HCT116 (cell line): ENCODE results near the gene ZNF385A. TPM values are rescaled to one million over a fixed set of nuclear protein-coding genes. Genes with fewer than 3 reads are reported as not detected.

Experiments
- ATAC-seq: fragments of 200-7000 bp; cut with Tn5 transposase; 2 replicates; pipeline ENCODE4 v1.9.1; 2020; ENCODE audit warnings: mild to moderate bottlenecking, moderate library complexity
- BruUV-seq: library from RNA; stranded (reverse); fragments of 400-500 nt; replicated peaks from 2 replicates; lab custom pipeline; 2021; lab: Mats Ljungman, UMichigan
- CTCF ChIA-PET: fragments of 300-600 bp; sonication (Branson Sonifier 250); formaldehyde crosslinking; loops from one replicate; lab custom pipeline; 2021; ENCODE audit warnings: antibody characterized with exemption; lab: Charles Lee
- POLR2A ChIA-PET: fragments of 300-600, 350-600 bp; sonication (Branson Sonifier 250); formaldehyde crosslinking; loops from one replicate; lab custom pipeline; 2021; ENCODE audit warnings: antibody characterized with exemption; lab: Charles Lee
- RAD21 ChIA-PET, 2 experiments: fragments of 300-600 bp; sonication (Branson Sonifier 250); formaldehyde crosslinking; loops; one replicate each; lab custom pipeline; 2023; ENCODE audit warnings: low total read pairs in 2 of 2; ENCODE audit not compliant: uncharacterized antibody in 2 of 2, unreplicated experiment in 2 of 2, low non-redundant PET in 1 of 2; lab: Charles Lee
- DNase-seq: peaks from one replicate; pipeline ENCODE4 v3.0.0-alpha.2; 2010; ENCODE audit warnings: low read depth, low spot score
- H2AFZ ChIP-seq: fragments of 200-600 bp; shearing (Covaris generic), sonication (generic); 2 replicates; pipeline ENCODE4 v1.6.1; 2017; ENCODE audit warnings: low read depth, mixed run types, mixed read lengths, antibody characterized with exemption, low read length; ENCODE audit not compliant: poor library complexity, severe bottlenecking
- H3K27ac ChIP-seq: 2 replicates; pipeline ENCODE4 v1.5.1; 2012; ENCODE audit warnings: low read depth, low read length
- H3K27me3 ChIP-seq: fragments of 200-600 bp; sonication (generic); 2 replicates; pipeline ENCODE4 v1.6.1; 2016; ENCODE audit warnings: mixed run types, low read length, mixed read lengths; ENCODE audit not compliant: insufficient read depth
- H3K36me3 ChIP-seq, 2 experiments: fragments of 200-500 bp in 1 of 2; fragments of 200-600 bp in 1 of 2; sonication (Bioruptor generic) in 1 of 2; sonication (generic) in 1 of 2; 2 replicates each; pipeline versions ENCODE4 v1.5.1 to v1.6.1; 2014 to 2016; ENCODE audit warnings: low read length in 2 of 2, inconsistent platforms in 1 of 2, mixed read lengths in 1 of 2, mixed run types in 1 of 2; ENCODE audit not compliant: insufficient read depth in 2 of 2, control insufficient read depth in 1 of 2
- H3K4me1 ChIP-seq, 2 experiments: fragments of 200-600 bp in 1 of 2; sonication (generic) in 1 of 2; 2 replicates each; pipeline versions ENCODE4 v1.5.1 to v1.6.1; 2012 to 2017; ENCODE audit warnings: low read length in 2 of 2, inconsistent platforms in 1 of 2, mild to moderate bottlenecking in 1 of 2, mixed read lengths in 1 of 2, mixed run types in 1 of 2, moderate library complexity in 1 of 2; ENCODE audit not compliant: insufficient read depth in 2 of 2, control insufficient read depth in 1 of 2
- H3K4me2 ChIP-seq: fragments of 200-600 bp; sonication (generic); 2 replicates; pipeline ENCODE4 v1.6.1; 2017; ENCODE audit warnings: mixed run types, low read length, mixed read lengths
- H3K4me3 ChIP-seq, 2 experiments: fragments of 200-600 bp in 1 of 2; sonication (generic) in 1 of 2; replicated peaks in 1 of 2; 2 replicates each; pipeline ENCODE4 v1.5.1; 2011 to 2016; ENCODE audit warnings: low read length in 2 of 2, control low read depth in 1 of 2, low read depth in 1 of 2, mild to moderate bottlenecking in 1 of 2, mixed read lengths in 1 of 2, mixed run types in 1 of 2
- H3K79me2 ChIP-seq: fragments of 200-600 bp; sonication (generic); 2 replicates; pipeline ENCODE4 v1.6.1; 2017; ENCODE audit warnings: mild to moderate bottlenecking, mixed run types, low read length, moderate library complexity, mixed read lengths; ENCODE audit not compliant: insufficient read depth
- H3K9ac ChIP-seq: fragments of 200-600 bp; sonication (generic); 2 replicates; pipeline ENCODE4 v1.6.1; 2016; ENCODE audit warnings: low read length, mixed read lengths
- H3K9me2 ChIP-seq: fragments of 200-600 bp; sonication (generic), shearing (Covaris generic); 2 replicates; pipeline ENCODE4 v1.6.1; 2017; ENCODE audit warnings: mixed run types, mild to moderate bottlenecking, moderate library complexity; ENCODE audit not compliant: insufficient read depth
- H3K9me3 ChIP-seq, 2 experiments: fragments of 200-500 bp in 1 of 2; fragments of 200-600 bp in 1 of 2; sonication (Bioruptor generic) in 1 of 2; sonication (generic) in 1 of 2; 2 replicates each; pipeline ENCODE4 v1.6.1; 2014 to 2017; ENCODE audit warnings: low read length in 2 of 2, mixed read lengths in 2 of 2, inconsistent platforms in 1 of 2, low read depth in 1 of 2, mild to moderate bottlenecking in 1 of 2, mixed run types in 1 of 2, moderate library complexity in 1 of 2; ENCODE audit not compliant: control insufficient read depth in 1 of 2, insufficient read depth in 1 of 2
- H4K20me1 ChIP-seq: fragments of 200-600 bp; sonication (generic), shearing (Covaris generic); 2 replicates; pipeline ENCODE4 v1.6.1; 2017; ENCODE audit warnings: mixed run types, mild to moderate bottlenecking, moderate library complexity; ENCODE audit not compliant: insufficient read depth
- CBX3 ChIP-seq: IDR thresholded peaks from 2 replicates; pipeline ENCODE4 v1.6.1; 2012; ENCODE audit warnings: low read depth
- EGR1 ChIP-seq: IDR thresholded peaks from 2 replicates; pipeline ENCODE4 v1.6.1; 2012; ENCODE audit warnings: low read depth
- ELF1 ChIP-seq: IDR thresholded peaks from 2 replicates; pipeline ENCODE4 v1.6.1; 2012; ENCODE audit warnings: low read depth, borderline replicate concordance
- EZH2 ChIP-seq: fragments of 200-600 bp; sonication (generic); IDR thresholded peaks from 2 replicates; pipeline ENCODE4 v1.6.1; 2017; ENCODE audit warnings: antibody characterized with exemption, mixed run types
- EZH2phosphoT487 ChIP-seq: fragments of 200-600 bp; IDR thresholded peaks from 2 replicates; pipeline ENCODE4 v1.6.1; 2018; ENCODE audit warnings: antibody characterized with exemption, borderline replicate concordance
- JUND ChIP-seq: IDR thresholded peaks from 2 replicates; pipeline ENCODE4 v1.6.1; 2012
- MAX ChIP-seq: IDR thresholded peaks from 2 replicates; pipeline ENCODE4 v1.6.1; 2012
- POLR2A ChIP-seq: IDR thresholded peaks from 2 replicates; pipeline ENCODE4 v1.7.0; 2011; ENCODE audit warnings: borderline replicate concordance; ENCODE audit not compliant: insufficient read depth, insufficient read length; ENCODE audit errors: extremely low read depth
- POLR2AphosphoS5 ChIP-seq: IDR thresholded peaks from 2 replicates; pipeline ENCODE4 v1.6.1; 2011; ENCODE audit warnings: mild to moderate bottlenecking, low read depth, low read length, moderate library complexity
- RAD21 ChIP-seq: IDR thresholded peaks from 2 replicates; pipeline ENCODE4 v1.6.1; 2012; ENCODE audit warnings: low read depth, mild to moderate bottlenecking
- REST ChIP-seq: IDR thresholded peaks from 2 replicates; pipeline ENCODE4 v1.6.1; 2012; ENCODE audit warnings: low read depth
- SIN3A ChIP-seq: IDR thresholded peaks from 2 replicates; pipeline ENCODE4 v1.6.1; 2012; ENCODE audit warnings: low read depth
- SP1 ChIP-seq: IDR thresholded peaks from 2 replicates; pipeline ENCODE4 v1.6.1; 2012; ENCODE audit warnings: low read depth
- YY1 ChIP-seq: IDR thresholded peaks from 2 replicates; pipeline ENCODE4 v1.6.1; 2011; ENCODE audit warnings: low read length, low read depth, moderate library complexity, mild to moderate bottlenecking; ENCODE audit not compliant: insufficient replicate concordance; ENCODE audit errors: extremely low read depth
- ZBTB33 ChIP-seq: IDR thresholded peaks from 2 replicates; pipeline ENCODE4 v1.6.1; 2011; ENCODE audit warnings: mild to moderate bottlenecking, low read length, moderate library complexity; ENCODE audit not compliant: insufficient replicate concordance; ENCODE audit errors: extremely low read depth
- ZFX ChIP-seq: fragments of 450-650 bp; IDR thresholded peaks from 2 replicates; pipeline ENCODE4 v1.6.1; 2017
- ZNF274 ChIP-seq: fragments of 200-500 bp; sonication (Bioruptor generic); IDR thresholded peaks from 2 replicates; pipeline ENCODE4 v1.6.1; 2014; ENCODE audit warnings: mild to moderate bottlenecking, low read depth, low read length, inconsistent platforms
- intact Hi-C: fragments of 100-400 bp; cut with micrococcal nuclease; formaldehyde crosslinking; loops from 2 replicates; pipeline ENCODE4 v1.10.0; 2022
- total RNA-seq: library from RNA; stranded (reverse); gene quantifications from one replicate; pipeline ENCODE4 v1.2.1, GENCODE V29; 2021; ENCODE audit not compliant: unreplicated experiment
- TF ChIP-seq, protein P1 (sequence below), 3 experiments: fragments of 200-600 bp in 1 of 3; sonication (generic) in 1 of 3; IDR thresholded peaks in 2 of 3; conservative IDR thresholded peaks in 1 of 3; 2 replicates each; pipeline ENCODE4 v1.5.1; 2012 to 2017; ENCODE audit warnings: low read depth in 2 of 3, low read length in 2 of 3, antibody characterized with exemption in 1 of 3, borderline replicate concordance in 1 of 3, control low read depth in 1 of 3, mild to moderate bottlenecking in 1 of 3, mixed read lengths in 1 of 3, mixed run types in 1 of 3, moderate library complexity in 1 of 3; ENCODE audit not compliant: insufficient read depth in 1 of 3

Gene ZNF385A
- total RNA-seq, 1 experiment from 2014 or later: 34.7 TPM

DNA sequence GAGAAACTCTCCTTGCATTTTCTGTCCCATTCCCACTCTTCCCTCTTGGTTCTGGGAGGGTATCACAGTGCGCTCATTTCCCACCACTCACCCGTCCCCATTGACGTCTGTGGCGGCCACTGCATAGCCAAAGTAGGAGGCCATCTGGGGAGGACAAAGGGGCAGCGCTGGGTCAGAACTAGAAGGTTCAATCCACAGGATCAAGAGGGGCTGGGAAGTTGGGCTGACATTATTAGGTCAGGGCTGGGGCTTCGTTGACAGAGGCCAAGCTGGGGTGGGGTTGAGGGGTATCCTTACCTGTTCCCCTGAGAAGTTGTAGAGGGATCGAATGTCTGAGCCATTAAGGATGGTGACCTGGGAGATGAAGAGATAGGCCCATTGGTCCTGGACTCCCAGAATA lies 21.0 kb upstream of the ZNF385A start:
- no peaks in the 10 kb centered on the region for H4K20me1 ChIP-seq
- POLR2A ChIA-PET: no interaction called here
- no peak overlapping the region for H2AFZ ChIP-seq
- no peaks in the 10 kb centered on the region for H3K79me2 ChIP-seq
- H3K4me2 ChIP-seq: no peak overlapping the region
- no peaks in the 10 kb centered on the region for H3K9me2 ChIP-seq
- CTCF ChIA-PET: interaction anchor here (0.7 kb wide), 1 partner anchor 9 kb away, joined by 3 read pairs; no protein-coding TSS in a partner anchor
- intact Hi-C loops: no loop called here
- no peak overlapping the region for H3K4me3 ChIP-seq
- ATAC-seq (no peak), DNase-seq (no peak)
- BruUV-seq: no TSS peak
- no peaks in the 10 kb centered on the region for H3K27me3 ChIP-seq
- TF ChIP-seq SIN3A (no peak), CBX3 (no peak), ELF1 (no peak), POLR2A (no peak), ZBTB33 (no peak), ZNF274 (no peak), SP1 (no peak), REST (no peak), RAD21 (no peak), ZFX (no peak), EZH2 (no peak), MAX (no peak), JUND (no peak), EGR1 (no peak), EZH2phosphoT487 (no peak), YY1 (no peak), POLR2AphosphoS5 (no peak)
- TF ChIP-seq, protein P1, sequence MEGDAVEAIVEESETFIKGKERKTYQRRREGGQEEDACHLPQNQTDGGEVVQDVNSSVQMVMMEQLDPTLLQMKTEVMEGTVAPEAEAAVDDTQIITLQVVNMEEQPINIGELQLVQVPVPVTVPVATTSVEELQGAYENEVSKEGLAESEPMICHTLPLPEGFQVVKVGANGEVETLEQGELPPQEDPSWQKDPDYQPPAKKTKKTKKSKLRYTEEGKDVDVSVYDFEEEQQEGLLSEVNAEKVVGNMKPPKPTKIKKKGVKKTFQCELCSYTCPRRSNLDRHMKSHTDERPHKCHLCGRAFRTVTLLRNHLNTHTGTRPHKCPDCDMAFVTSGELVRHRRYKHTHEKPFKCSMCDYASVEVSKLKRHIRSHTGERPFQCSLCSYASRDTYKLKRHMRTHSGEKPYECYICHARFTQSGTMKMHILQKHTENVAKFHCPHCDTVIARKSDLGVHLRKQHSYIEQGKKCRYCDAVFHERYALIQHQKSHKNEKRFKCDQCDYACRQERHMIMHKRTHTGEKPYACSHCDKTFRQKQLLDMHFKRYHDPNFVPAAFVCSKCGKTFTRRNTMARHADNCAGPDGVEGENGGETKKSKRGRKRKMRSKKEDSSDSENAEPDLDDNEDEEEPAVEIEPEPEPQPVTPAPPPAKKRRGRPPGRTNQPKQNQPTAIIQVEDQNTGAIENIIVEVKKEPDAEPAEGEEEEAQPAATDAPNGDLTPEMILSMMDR (IDR thresholded peaks at IDR 0.05 in 2 of 3, conservative IDR thresholded peaks at IDR 0.05 in 1 of 3; ENCODE audit: borderline replicate concordance in 1 of 3, insufficient read depth in 1 of 3, low read depth in 2 of 3, low read length in 2 of 3): no peak
- TF ChIP-seq, all 23 proteins: peak for 0
- no peak overlapping the region for H3K27ac ChIP-seq
- no peaks in the 10 kb centered on the region for H3K9me3 ChIP-seq
- peaks cover 43 to 60% of the 10 kb centered on the region in 2 experiments for H3K36me3 ChIP-seq
- no peak overlapping the region for H3K9ac ChIP-seq
- RAD21 ChIA-PET: no interaction called here
- H3K4me1 ChIP-seq: no peaks in the 10 kb centered on the region
